Measurements from ENCODE around the gene HABP2.

DNA sequence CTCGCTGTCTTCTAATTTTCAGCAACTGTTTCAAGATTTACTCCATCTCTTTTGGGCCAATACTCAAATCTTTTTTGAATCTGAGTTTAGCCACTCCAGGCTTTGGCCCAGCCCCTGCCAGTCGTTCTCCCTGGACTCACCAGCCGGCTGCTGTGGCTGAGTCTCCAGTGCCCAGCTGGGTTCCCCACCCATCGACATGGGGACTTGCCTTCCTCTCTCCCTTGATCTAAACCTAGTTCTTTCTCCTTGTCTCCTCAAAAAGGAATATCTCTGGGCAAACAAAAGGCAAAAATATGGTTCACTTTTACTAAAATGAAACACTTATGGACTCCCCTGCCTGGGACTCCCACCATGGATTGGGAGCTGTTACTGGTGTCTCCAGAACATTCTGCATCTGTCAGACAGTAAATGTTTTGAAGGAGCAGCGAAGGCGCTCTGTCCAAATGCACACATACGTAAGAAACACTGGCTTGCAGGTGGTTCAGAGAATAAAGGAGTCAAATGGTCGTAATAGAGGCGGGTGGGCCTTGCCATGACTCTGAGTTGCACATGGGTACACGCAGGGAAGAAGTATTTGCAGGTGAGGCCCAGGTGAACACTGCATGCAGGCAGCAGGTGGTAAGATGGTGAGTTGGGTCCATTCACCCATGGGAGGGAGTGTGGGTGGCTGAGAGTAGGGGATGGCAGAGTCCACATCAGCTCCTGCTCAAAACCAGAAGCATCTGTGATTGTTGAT, 35.5 kb upstream of the HABP2 start:
- TF ChIP-seq, protein P1, sequence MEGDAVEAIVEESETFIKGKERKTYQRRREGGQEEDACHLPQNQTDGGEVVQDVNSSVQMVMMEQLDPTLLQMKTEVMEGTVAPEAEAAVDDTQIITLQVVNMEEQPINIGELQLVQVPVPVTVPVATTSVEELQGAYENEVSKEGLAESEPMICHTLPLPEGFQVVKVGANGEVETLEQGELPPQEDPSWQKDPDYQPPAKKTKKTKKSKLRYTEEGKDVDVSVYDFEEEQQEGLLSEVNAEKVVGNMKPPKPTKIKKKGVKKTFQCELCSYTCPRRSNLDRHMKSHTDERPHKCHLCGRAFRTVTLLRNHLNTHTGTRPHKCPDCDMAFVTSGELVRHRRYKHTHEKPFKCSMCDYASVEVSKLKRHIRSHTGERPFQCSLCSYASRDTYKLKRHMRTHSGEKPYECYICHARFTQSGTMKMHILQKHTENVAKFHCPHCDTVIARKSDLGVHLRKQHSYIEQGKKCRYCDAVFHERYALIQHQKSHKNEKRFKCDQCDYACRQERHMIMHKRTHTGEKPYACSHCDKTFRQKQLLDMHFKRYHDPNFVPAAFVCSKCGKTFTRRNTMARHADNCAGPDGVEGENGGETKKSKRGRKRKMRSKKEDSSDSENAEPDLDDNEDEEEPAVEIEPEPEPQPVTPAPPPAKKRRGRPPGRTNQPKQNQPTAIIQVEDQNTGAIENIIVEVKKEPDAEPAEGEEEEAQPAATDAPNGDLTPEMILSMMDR (IDR thresholded peaks at IDR 0.05): no peak
- TF ChIP-seq, protein P2, sequence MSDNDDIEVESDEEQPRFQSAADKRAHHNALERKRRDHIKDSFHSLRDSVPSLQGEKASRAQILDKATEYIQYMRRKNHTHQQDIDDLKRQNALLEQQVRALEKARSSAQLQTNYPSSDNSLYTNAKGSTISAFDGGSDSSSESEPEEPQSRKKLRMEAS (IDR thresholded peaks at IDR 0.05; ENCODE audit: low read depth): no peak
- TF ChIP-seq TAF1 (IDR thresholded peaks at IDR 0.05; ENCODE audit: borderline replicate concordance, low read depth, low read length): no peak
- no peak for TF ChIP-seq YY1 (IDR thresholded peaks at IDR 0.05; ENCODE audit: low read depth)
- no peak for TF ChIP-seq MXI1 (IDR thresholded peaks at IDR 0.05; ENCODE audit: low read depth, low read length)
- TF ChIP-seq, protein P3, sequence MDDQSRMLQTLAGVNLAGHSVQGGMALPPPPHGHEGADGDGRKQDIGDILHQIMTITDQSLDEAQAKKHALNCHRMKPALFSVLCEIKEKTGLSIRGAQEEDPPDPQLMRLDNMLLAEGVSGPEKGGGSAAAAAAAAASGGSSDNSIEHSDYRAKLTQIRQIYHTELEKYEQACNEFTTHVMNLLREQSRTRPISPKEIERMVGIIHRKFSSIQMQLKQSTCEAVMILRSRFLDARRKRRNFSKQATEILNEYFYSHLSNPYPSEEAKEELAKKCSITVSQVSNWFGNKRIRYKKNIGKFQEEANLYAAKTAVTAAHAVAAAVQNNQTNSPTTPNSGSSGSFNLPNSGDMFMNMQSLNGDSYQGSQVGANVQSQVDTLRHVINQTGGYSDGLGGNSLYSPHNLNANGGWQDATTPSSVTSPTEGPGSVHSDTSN (IDR thresholded peaks at IDR 0.05): no peak
- no peak for TF ChIP-seq RXRA (IDR thresholded peaks at IDR 0.05; ENCODE audit: borderline replicate concordance, low read depth)
- TF ChIP-seq CHD2 (IDR thresholded peaks at IDR 0.05; ENCODE audit: low read length, partially characterized antibody): no peak
- no peak for TF ChIP-seq RAD21 (IDR thresholded peaks at IDR 0.05; ENCODE audit: low read length)
- TF ChIP-seq POLR2AphosphoS5 (IDR thresholded peaks at IDR 0.05; ENCODE audit: low read depth, low read length): no peak
- TF ChIP-seq FOXM1 (IDR thresholded peaks at IDR 0.05; ENCODE audit: low read depth): no peak
- TF ChIP-seq SMC3 (IDR thresholded peaks at IDR 0.05; ENCODE audit: low read depth, low read length): no peak
- no peak for TF ChIP-seq GABPA (IDR thresholded peaks at IDR 0.05; ENCODE audit: low read depth)

Measured in SK-N-SH (cell line).